LHCN-M2 (cell line): Measurements from ENCODE around the gene PTCH2. TPM values are rescaled to one million over a fixed set of nuclear protein-coding genes. Genes with fewer than 3 reads are reported as not detected.
"Not testable (repeated sequence)": the region's sequence is repeated elsewhere in the genome, so short reads cannot be mapped to it uniquely, and the experiment has no call there.

Source experiments
- DNase-seq: peaks from one replicate; pipeline ENCODE4 v3.0.0-alpha.2; 2012; ENCODE audit warnings: low read depth
- total RNA-seq: library from RNA; depleted of rRNA; stranded (reverse); fragments of >200 nt; gene quantifications from 2 replicates; pipeline ENCODE4 v1.2.3, GENCODE V29; 2014

The PTCH2 gene
- total RNA-seq, 1 experiment from 2014 or later = under 0.01 TPM

GRCh38 chr1:44803312-44804095 lies 39.5 kb downstream of the PTCH2 start:
- no peak for DNase-seq

- DNase-seq = no peak
These were observed 40.1 kb downstream of the PTCH2 start for GRCh38 chr1:44803062-44803311.

- DNase-seq = peak; percentile 75
These were observed 40.6 kb downstream of the PTCH2 start for GRCh38 chr1:44802306-44803061.

- no peak for DNase-seq
These were observed 41.4 kb downstream of the PTCH2 start for GRCh38 chr1:44801491-44802305.

- DNase-seq = peak; percentile 97
These were observed 43.1 kb downstream of the PTCH2 start, which contains the start of gene PLK3 for GRCh38 chr1:44799770-44800584. Gene PLK3 (plus strand): TSS chr1:44800377. CDS start chr1:44800464, 87 bp downstream.

GRCh38 chr1:44798481-44799365 lies 44.3 kb downstream of the PTCH2 start:
- DNase-seq = no peak

- DNase-seq = not testable (repeated sequence)
These were observed 45.2 kb downstream of the PTCH2 start for GRCh38 chr1:44797886-44798285.

GRCh38 chr1:44792736-44793502 lies 50.1 kb downstream of the PTCH2 start:
- DNase-seq = no peak

- no peak for DNase-seq
These were observed 51.9 kb downstream of the PTCH2 start for GRCh38 chr1:44790968-44791801.

- DNase-seq = no peak
These were observed 54.8 kb downstream of the PTCH2 start, which contains the start of gene BEST4 for GRCh38 chr1:44788120-44788860. Gene BEST4 (minus strand): TSS chr1:44788170. CDS start chr1:44787705, 465 bp downstream.

GRCh38 chr1:44787506-44787905 lies 55.5 kb downstream of the PTCH2 start:
- DNase-seq = no peak

- DNase-seq = no peak
These were observed 56.1 kb downstream of the PTCH2 start for GRCh38 chr1:44786841-44787426.

GRCh38 chr1:44786138-44786840 lies 56.8 kb downstream of the PTCH2 start:
- no peak for DNase-seq

GRCh38 chr1:44785501-44786137 lies 57.4 kb downstream of the PTCH2 start:
- no peak for DNase-seq

GRCh38 chr1:44785029-44785380 lies 58.0 kb downstream of the PTCH2 start:
- no peak for DNase-seq
